Neuronal stem cell (in vitro differentiated cells): ENCODE data around the gene COL11A1.

Experiments used
- DNase-seq: peaks from one replicate; pipeline ENCODE4 v3.0.0-alpha.2; 2013; ENCODE audit warnings: low spot score
- H2AFZ ChIP-seq: one replicate; pipeline ENCODE4 v1.6.1; 2013; ENCODE audit warnings: mild to moderate bottlenecking, low read length, inconsistent platforms
- H2AK5ac ChIP-seq: 2 replicates; pipeline ENCODE4 v1.6.1; 2013; ENCODE audit warnings: low read depth, mild to moderate bottlenecking, inconsistent platforms, low read length, moderate library complexity, mixed read lengths
- H2BK120ac ChIP-seq: 2 replicates; pipeline ENCODE4 v1.6.1; 2013; ENCODE audit warnings: low read depth, mild to moderate bottlenecking, inconsistent platforms, low read length, moderate library complexity, mixed read lengths
- H2BK12ac ChIP-seq: one replicate; pipeline ENCODE4 v1.6.1; 2013; ENCODE audit warnings: low read length, inconsistent platforms
- H2BK15ac ChIP-seq: 2 replicates; pipeline ENCODE4 v1.6.1; 2013; ENCODE audit warnings: mild to moderate bottlenecking, low read length, inconsistent platforms, mixed read lengths
- H2BK5ac ChIP-seq: one replicate; pipeline ENCODE4 v1.6.1; 2013; ENCODE audit warnings: inconsistent platforms, mild to moderate bottlenecking, low read length, moderate library complexity
- H3K14ac ChIP-seq: one replicate; pipeline ENCODE4 v1.6.1; 2013; ENCODE audit warnings: low read length, inconsistent platforms
- H3K18ac ChIP-seq: 2 replicates; pipeline ENCODE4 v1.6.1; 2013; ENCODE audit warnings: low read length, inconsistent platforms
- H3K23ac ChIP-seq: 2 replicates; pipeline ENCODE4 v1.6.1; 2013; ENCODE audit warnings: low read depth, mild to moderate bottlenecking, mixed read lengths, low read length, inconsistent platforms; ENCODE audit not compliant: poor library complexity
- H3K27ac ChIP-seq: replicated peaks from 3 replicates; pipeline ENCODE4 v1.5.1; 2013; ENCODE audit warnings: low read length, inconsistent platforms
- H3K27me3 ChIP-seq, 3 experiments: 2 replicates each; pipeline ENCODE4 v1.6.1; 2013; ENCODE audit warnings: low read length in 3 of 3, mild to moderate bottlenecking in 2 of 3, inconsistent platforms in 1 of 3, low read depth in 1 of 3, mixed read lengths in 1 of 3, moderate library complexity in 1 of 3; ENCODE audit not compliant: control insufficient read depth in 3 of 3, insufficient read depth in 3 of 3
- H3K36me3 ChIP-seq, 2 donors: replicated peaks in 1 of 2; 2 replicates each; pipeline ENCODE4 v1.6.1; 2013; ENCODE audit warnings: low read length in 2 of 2; ENCODE audit not compliant: control insufficient read depth in 2 of 2, insufficient read depth in 2 of 2
- H3K4ac ChIP-seq: 2 replicates; pipeline ENCODE4 v1.6.1; 2013; ENCODE audit warnings: inconsistent platforms, mild to moderate bottlenecking, low read length, moderate library complexity
- H3K4me1 ChIP-seq, 2 donors: 1 replicate in 1 of 2; 2 replicates in 1 of 2; pipeline ENCODE4 v1.6.1; 2013; ENCODE audit warnings: low read length in 2 of 2, low read depth in 1 of 2; ENCODE audit not compliant: control insufficient read depth in 2 of 2, insufficient read depth in 1 of 2
- H3K4me2 ChIP-seq: one replicate; pipeline ENCODE4 v1.6.1; 2013; ENCODE audit warnings: mild to moderate bottlenecking, low read length, inconsistent platforms; ENCODE audit not compliant: insufficient read depth, poor library complexity, severe bottlenecking
- H3K4me3 ChIP-seq, 2 donors: 2 replicates each; pipeline ENCODE4 v1.5.1; 2013; ENCODE audit warnings: low read length in 2 of 2, mild to moderate bottlenecking in 2 of 2, inconsistent platforms in 1 of 2, moderate library complexity in 1 of 2
- H3K79me1 ChIP-seq: one replicate; pipeline ENCODE4 v1.6.1; 2013; ENCODE audit warnings: low read depth, mild to moderate bottlenecking, inconsistent platforms, low read length, moderate library complexity
- H3K9ac ChIP-seq: one replicate; pipeline ENCODE4 v1.6.1; 2013; ENCODE audit warnings: mild to moderate bottlenecking, low read depth, low read length, inconsistent platforms; ENCODE audit not compliant: poor library complexity
- H3K9me3 ChIP-seq, 2 donors: replicated peaks in 1 of 2; 2 replicates each; pipeline versions ENCODE3 to v1.6.1; 2013; ENCODE audit warnings: low read length in 2 of 2, mild to moderate bottlenecking in 2 of 2, inconsistent platforms in 1 of 2, low read depth in 1 of 2, mixed read lengths in 1 of 2, moderate library complexity in 1 of 2; ENCODE audit not compliant: control insufficient read depth in 2 of 2, insufficient read depth in 1 of 2
- H4K8ac ChIP-seq: one replicate; pipeline ENCODE4 v1.6.1; 2013; ENCODE audit warnings: low read depth, mild to moderate bottlenecking, inconsistent platforms, low read length, moderate library complexity
- H4K91ac ChIP-seq: one replicate; pipeline ENCODE4 v1.6.1; 2013; ENCODE audit warnings: low read length, low read depth, mild to moderate bottlenecking, inconsistent platforms; ENCODE audit not compliant: poor library complexity
- WGBS, 2 donors: extraction: QIAGEN DNeasy Blood & Tissue Kit; methylation state at CpG; one replicate each; pipeline ENCODE4 v1.1.7; 2013; ENCODE audit warnings: missing lambda C conversion rate in 2 of 2, mixed read lengths in 1 of 2; ENCODE audit not compliant: insufficient read length in 2 of 2, insufficient replicate concordance in 1 of 2; ENCODE audit errors: extremely low coverage in 2 of 2; 5-methylcytosine and 5-hydroxymethylcytosine counted together

COL11A1 gene

DNA sequence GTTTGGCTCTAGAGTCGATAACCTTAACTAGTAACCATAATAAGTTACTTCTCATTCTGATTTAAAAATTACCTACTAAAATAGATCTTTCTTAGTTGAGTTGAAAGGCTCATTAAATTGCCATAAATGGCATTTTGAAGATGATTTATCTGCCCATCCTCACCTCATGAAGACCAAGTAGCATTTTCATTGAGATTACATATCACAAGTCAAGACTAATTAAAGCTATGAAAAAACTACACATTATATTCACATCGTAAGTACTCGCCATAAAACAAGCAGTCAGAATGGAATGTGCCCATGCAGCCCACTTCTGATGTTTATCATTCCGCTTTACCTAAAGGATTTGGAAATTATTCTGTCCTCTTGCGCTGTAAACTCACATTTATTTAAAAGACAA is 212.0 kb downstream of the COL11A1 start:
- Histone ChIP-seq H3K36me3 (peaks cover 4% of the 10 kb centered on the region in 2 donors), H4K91ac (no peak overlapping the region), H2BK120ac (no peak overlapping the region), H3K27me3 (no peaks in the 10 kb centered on the region), H3K4me2 (no peak overlapping the region), H3K9ac (no peak overlapping the region), H2AFZ (no peak overlapping the region), H3K4ac (no peak overlapping the region), H3K14ac (no peak overlapping the region), H2AK5ac (no peak overlapping the region), H4K8ac (no peak overlapping the region), H3K9me3 (no peaks in the 10 kb centered on the region), H3K18ac (no peak overlapping the region), H3K4me3 (no peak overlapping the region), H3K23ac (no peak overlapping the region), H3K27ac (no peak overlapping the region), H2BK15ac (no peak overlapping the region), H2BK5ac (no peak overlapping the region), H2BK12ac (no peak overlapping the region), H3K79me1 (no peaks in the 10 kb centered on the region), H3K4me1 (no peaks in the 10 kb centered on the region)
- no CpG with 5 or more reads among the region's 5 CpGs for WGBS, 2 donors
- no peak for DNase-seq

DNA sequence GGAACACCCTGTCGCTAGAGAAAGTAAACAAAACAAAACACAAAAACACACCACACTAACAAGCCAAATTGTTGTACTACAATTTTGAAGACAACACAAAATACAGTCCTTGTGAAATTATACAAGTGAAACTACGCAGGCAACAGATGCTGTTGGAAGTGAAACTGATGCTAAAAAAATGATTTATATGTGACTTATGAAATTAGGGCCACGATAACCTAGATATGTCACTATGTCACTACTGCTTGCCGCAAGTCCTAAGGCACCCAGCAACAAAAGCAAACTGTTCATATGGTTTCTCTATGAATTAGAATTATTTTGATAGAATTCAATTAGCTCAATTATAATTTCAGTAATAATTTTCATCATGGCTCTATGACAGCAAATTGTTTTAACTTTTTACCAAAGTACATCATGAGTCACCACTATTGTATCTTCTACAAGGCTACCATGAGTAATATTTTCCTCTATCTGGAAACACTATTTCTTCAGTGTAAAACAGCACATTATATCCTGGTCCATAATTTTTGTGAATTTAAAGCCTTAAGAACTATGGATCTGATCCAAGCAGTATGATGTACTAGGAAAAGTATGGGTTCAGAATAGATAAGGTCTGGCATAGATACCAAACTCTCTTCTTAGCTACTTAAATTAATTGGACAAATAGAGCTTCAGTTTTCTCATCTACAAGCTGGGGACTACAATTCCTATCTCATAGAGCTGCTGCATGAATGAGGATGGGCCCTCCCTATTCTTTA is 216.3 kb downstream of the COL11A1 start:
- Histone ChIP-seq H3K14ac (no peak overlapping the region), H4K8ac (no peak overlapping the region), H3K9ac (no peak overlapping the region), H3K9me3 (no peaks in the 10 kb centered on the region), H3K18ac (no peak overlapping the region), H3K27ac (no peak overlapping the region), H3K36me3 (peaks cover 6 to 13% of the 10 kb centered on the region in 2 donors), H3K4me1 (no peaks in the 10 kb centered on the region), H2BK120ac (no peak overlapping the region), H3K27me3 (no peaks in the 10 kb centered on the region), H3K79me1 (no peaks in the 10 kb centered on the region), H3K4me2 (no peak overlapping the region), H3K4ac (no peak overlapping the region), H2AK5ac (no peak overlapping the region), H2BK12ac (no peak overlapping the region), H3K4me3 (no peak overlapping the region), H2BK5ac (no peak overlapping the region), H4K91ac (no peak overlapping the region), H3K23ac (no peak overlapping the region), H2BK15ac (no peak overlapping the region), H2AFZ (no peak overlapping the region)
- DNase-seq: no peak
- WGBS, 2 donors: no CpG with 5 or more reads among the region's 4 CpGs

DNA sequence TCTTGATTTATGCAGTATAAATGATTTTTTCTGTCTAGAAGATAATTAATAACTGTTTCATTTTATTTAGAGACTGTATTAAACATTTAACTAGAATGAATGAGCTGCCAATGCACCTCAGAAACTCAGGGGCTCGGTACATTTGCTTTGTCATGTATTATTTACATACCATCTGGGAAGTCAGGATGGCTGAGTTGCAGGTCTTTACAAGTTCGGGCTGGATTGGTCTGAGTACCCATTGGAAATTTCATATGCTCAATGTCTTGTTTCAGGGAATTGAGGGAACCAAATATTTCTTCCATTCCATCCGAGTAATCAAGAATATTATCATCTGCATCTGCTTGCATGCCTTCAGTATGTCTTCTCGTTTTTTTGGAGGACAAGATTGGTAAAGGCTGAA is 221.7 kb downstream of the COL11A1 start:
- no peak overlapping the region for H3K18ac ChIP-seq
- peaks cover 18 to 31% of the 10 kb centered on the region in 2 donors for H3K36me3 ChIP-seq
- no peak overlapping the region for H2AFZ ChIP-seq
- H3K14ac ChIP-seq: no peak overlapping the region
- WGBS, 2 donors: no CpG with 5 or more reads among the region's 4 CpGs
- no peak overlapping the region for H2BK120ac ChIP-seq
- H3K4me3 ChIP-seq: no peak overlapping the region
- no peak overlapping the region for H4K91ac ChIP-seq
- H4K8ac ChIP-seq: no peak overlapping the region
- H3K79me1 ChIP-seq: no peaks in the 10 kb centered on the region
- no peak overlapping the region for H2BK5ac ChIP-seq
- no peaks in the 10 kb centered on the region for H3K9me3 ChIP-seq
- H2AK5ac ChIP-seq: no peak overlapping the region
- no peak overlapping the region for H3K4me2 ChIP-seq
- H3K4ac ChIP-seq: no peak overlapping the region
- H3K27ac ChIP-seq: no peak overlapping the region
- no peaks in the 10 kb centered on the region for H3K4me1 ChIP-seq
- no peak overlapping the region for H3K9ac ChIP-seq
- H3K23ac ChIP-seq: no peak overlapping the region
- no peak overlapping the region for H2BK15ac ChIP-seq
- H2BK12ac ChIP-seq: no peak overlapping the region
- no peak for DNase-seq
- H3K27me3 ChIP-seq: no peaks in the 10 kb centered on the region

DNA sequence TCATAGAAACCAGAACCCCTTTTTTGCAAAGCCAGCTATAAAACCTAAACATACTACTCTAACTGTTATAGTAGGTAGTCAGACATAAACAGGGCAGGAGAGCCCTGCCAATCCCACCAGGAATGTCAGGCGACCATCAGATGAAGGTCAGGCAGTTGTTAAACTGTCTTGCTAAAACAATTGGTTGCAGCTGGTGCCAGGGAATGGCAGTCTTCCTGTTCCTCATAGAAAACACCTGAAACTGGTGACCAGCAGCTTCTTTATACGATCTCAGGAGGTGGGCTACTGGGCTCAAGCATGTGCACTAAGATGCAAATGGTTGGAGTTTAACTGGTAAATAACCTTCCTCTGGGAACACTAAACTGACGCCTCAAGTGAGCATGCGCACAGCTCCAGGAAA is 224.1 kb downstream of the COL11A1 start:
- Histone ChIP-seq H3K9me3 (no peaks in the 10 kb centered on the region), H2BK5ac (no peak overlapping the region), H3K27ac (no peak overlapping the region), H3K4me1 (no peaks in the 10 kb centered on the region), H3K79me1 (no peaks in the 10 kb centered on the region), H3K27me3 (no peaks in the 10 kb centered on the region), H3K9ac (no peak overlapping the region), H2BK120ac (no peak overlapping the region), H3K14ac (no peak overlapping the region), H3K4me3 (no peak overlapping the region), H3K4me2 (no peak overlapping the region), H2BK12ac (no peak overlapping the region), H3K4ac (no peak overlapping the region), H2BK15ac (no peak overlapping the region), H3K23ac (no peak overlapping the region), H3K36me3 (peaks cover 22 to 41% of the 10 kb centered on the region in 2 donors), H3K18ac (no peak overlapping the region), H4K8ac (no peak overlapping the region), H4K91ac (no peak overlapping the region), H2AFZ (no peak overlapping the region), H2AK5ac (no peak overlapping the region)
- no peak for DNase-seq
- WGBS, 2 donors: no CpG with 5 or more reads among the region's 4 CpGs
